HepG2 (cell line): ENCODE data around the gene PDE2A.

Experiments
- CREM ChIP-seq, 2 experiments: sonication (generic) in 1 of 2; formaldehyde crosslinking in 1 of 2; IDR thresholded peaks; 2 replicates each; pipeline versions ENCODE4 v1.4.0 to v1.6.1; 2016 to 2020; ENCODE audit warnings: antibody characterized with exemption in 1 of 2, mild to moderate bottlenecking in 1 of 2, missing genetic modification reagents in 1 of 2
- TF ChIP-seq, protein P1 (sequence below): sonication (generic); formaldehyde crosslinking; IDR thresholded peaks from 2 replicates; pipeline ENCODE4 v1.5.0; 2020; ENCODE audit warnings: mild to moderate bottlenecking, missing genetic modification reagents, moderate library complexity

GRCh38 chr11:72693271-72693968 is 19.2 kb upstream of the PDE2A start:
- TF ChIP-seq, protein P1, sequence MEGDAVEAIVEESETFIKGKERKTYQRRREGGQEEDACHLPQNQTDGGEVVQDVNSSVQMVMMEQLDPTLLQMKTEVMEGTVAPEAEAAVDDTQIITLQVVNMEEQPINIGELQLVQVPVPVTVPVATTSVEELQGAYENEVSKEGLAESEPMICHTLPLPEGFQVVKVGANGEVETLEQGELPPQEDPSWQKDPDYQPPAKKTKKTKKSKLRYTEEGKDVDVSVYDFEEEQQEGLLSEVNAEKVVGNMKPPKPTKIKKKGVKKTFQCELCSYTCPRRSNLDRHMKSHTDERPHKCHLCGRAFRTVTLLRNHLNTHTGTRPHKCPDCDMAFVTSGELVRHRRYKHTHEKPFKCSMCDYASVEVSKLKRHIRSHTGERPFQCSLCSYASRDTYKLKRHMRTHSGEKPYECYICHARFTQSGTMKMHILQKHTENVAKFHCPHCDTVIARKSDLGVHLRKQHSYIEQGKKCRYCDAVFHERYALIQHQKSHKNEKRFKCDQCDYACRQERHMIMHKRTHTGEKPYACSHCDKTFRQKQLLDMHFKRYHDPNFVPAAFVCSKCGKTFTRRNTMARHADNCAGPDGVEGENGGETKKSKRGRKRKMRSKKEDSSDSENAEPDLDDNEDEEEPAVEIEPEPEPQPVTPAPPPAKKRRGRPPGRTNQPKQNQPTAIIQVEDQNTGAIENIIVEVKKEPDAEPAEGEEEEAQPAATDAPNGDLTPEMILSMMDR (CRISPR knock-in tag): peak; percentile 42
- TF ChIP-seq CREM (IDR thresholded peaks at IDR 0.05) (no peak), CREM (CRISPR knock-in tag; IDR thresholded peaks at IDR 0.05) (no peak)
